Measurements from ENCODE around the gene TMEM254. TPM values are rescaled to one million over a fixed set of nuclear protein-coding genes. Genes with fewer than 3 reads are reported as not detected.

The TMEM254 gene
- polyA plus RNA-seq, 3 donors: 13.6 to 43.1 (median 25.9) TPM

GRCh38 chr10:80051993-80052392 is 26.5 kb upstream of the TMEM254 start:
- Histone ChIP-seq H3K79me2 (ENCODE audit: insufficient read depth, low read length) (no peaks in the 10 kb centered on the region), H3K27ac (ENCODE audit: low read depth in 1 of 2, low read length in 2 of 2) (no peak overlapping the region), H2AFZ (ENCODE audit: insufficient read depth, low read depth, low read length, poor library complexity, severe bottlenecking) (no peak overlapping the region), H4K20me1 (ENCODE audit: insufficient read depth, low read length) (no peaks in the 10 kb centered on the region), H3K4me1 (ENCODE audit: control insufficient read depth in 1 of 2, insufficient read depth in 2 of 2, low read length in 2 of 2) (no peaks in the 10 kb centered on the region), H3K27me3 (ENCODE audit: control insufficient read depth in 2 of 2, insufficient read depth in 2 of 2, low read length in 2 of 2) (no peaks in the 10 kb centered on the region), H3K4me3 (replicated peaks in 1 of 3; ENCODE audit: low read depth in 2 of 3, low read length in 3 of 3) (no peak overlapping the region), H3K36me3 (replicated peaks in 1 of 2; ENCODE audit: control insufficient read depth in 1 of 2, insufficient read depth in 2 of 2, low read length in 2 of 2) (no peaks in the 10 kb centered on the region), H3K4me2 (replicated peaks; ENCODE audit: extremely low read depth, low read length, poor library complexity, severe bottlenecking) (no peak overlapping the region), H3K9me3 (replicated peaks in 1 of 2; ENCODE audit: control insufficient read depth in 1 of 2, insufficient read depth in 1 of 2, low read length in 2 of 2) (no peaks in the 10 kb centered on the region), H3K9ac (ENCODE audit: insufficient read depth, low read length, poor library complexity, severe bottlenecking) (no peak overlapping the region)
- Mint-ChIP-seq H3K27me3 (ENCODE audit: low read depth in 3 of 3) (peaks cover 0 to 2% (median 0%) of the 10 kb centered on the region in 3 donors), H3K4me3 (no peak overlapping the region), H3K27ac (no peak overlapping the region), H3K36me3 (no peaks in the 10 kb centered on the region), H3K9me3 (no peaks in the 10 kb centered on the region), H3K4me1 (peaks cover 3% of the 10 kb centered on the region)
- 100% methylated on average over 1 of the region's 3 CpGs for WGBS (ENCODE audit: insufficient coverage)
- DNase-seq: no peak
- intact Hi-C loops (cut with micrococcal nuclease): no loop called here
- TF ChIP-seq CTCF (IDR thresholded peaks at IDR 0.05): no peak

GRCh38 chr10:80055760-80056159 is 22.7 kb upstream of the TMEM254 start:
- H3K36me3 ChIP-seq (replicated peaks in 1 of 2; ENCODE audit: control insufficient read depth in 1 of 2, insufficient read depth in 2 of 2, low read length in 2 of 2): no peaks in the 10 kb centered on the region
- Mint-ChIP-seq H3K27me3 (ENCODE audit: low read depth in 3 of 3) (peaks cover 0 to 2% (median 0%) of the 10 kb centered on the region in 3 donors), H3K27ac (no peak overlapping the region), H3K36me3 (no peaks in the 10 kb centered on the region), H3K4me3 (no peak overlapping the region), H3K4me1 (peaks cover 3% of the 10 kb centered on the region), H3K9me3 (no peaks in the 10 kb centered on the region)
- TF ChIP-seq CTCF (IDR thresholded peaks at IDR 0.05): no peak
- H2AFZ ChIP-seq (ENCODE audit: insufficient read depth, low read depth, low read length, poor library complexity, severe bottlenecking): no peak overlapping the region
- H3K79me2 ChIP-seq (ENCODE audit: insufficient read depth, low read length): no peaks in the 10 kb centered on the region
- H4K20me1 ChIP-seq (ENCODE audit: insufficient read depth, low read length): no peaks in the 10 kb centered on the region
- intact Hi-C loops (cut with micrococcal nuclease): no loop called here
- H3K4me3 ChIP-seq (replicated peaks in 1 of 3; ENCODE audit: low read depth in 2 of 3, low read length in 3 of 3): no peak overlapping the region
- no peaks in the 10 kb centered on the region for H3K4me1 ChIP-seq (ENCODE audit: control insufficient read depth in 1 of 2, insufficient read depth in 2 of 2, low read length in 2 of 2)
- no peaks in the 10 kb centered on the region for H3K9me3 ChIP-seq (replicated peaks in 1 of 2; ENCODE audit: control insufficient read depth in 1 of 2, insufficient read depth in 1 of 2, low read length in 2 of 2)
- 89% methylated on average over 2 of the region's 2 CpGs for WGBS (ENCODE audit: insufficient coverage)
- no peak overlapping the region for H3K9ac ChIP-seq (ENCODE audit: insufficient read depth, low read length, poor library complexity, severe bottlenecking)
- no peak for DNase-seq
- no peak overlapping the region for H3K4me2 ChIP-seq (replicated peaks; ENCODE audit: extremely low read depth, low read length, poor library complexity, severe bottlenecking)
- no peak overlapping the region for H3K27ac ChIP-seq (ENCODE audit: low read depth in 1 of 2, low read length in 2 of 2)
- no peaks in the 10 kb centered on the region for H3K27me3 ChIP-seq (ENCODE audit: control insufficient read depth in 2 of 2, insufficient read depth in 2 of 2, low read length in 2 of 2)

All from CD14-positive monocyte (primary cell).